ENCODE results near the gene COL5A1.
"Not testable (repeated sequence)": the region's sequence is repeated elsewhere in the genome, so short reads cannot be mapped to it uniquely, and the experiment has no call there.

COL5A1 gene

GRCh38 chr9:134658378-134658955 is 16.9 kb downstream of the COL5A1 start:
- no peak for DNase-seq

DNA sequence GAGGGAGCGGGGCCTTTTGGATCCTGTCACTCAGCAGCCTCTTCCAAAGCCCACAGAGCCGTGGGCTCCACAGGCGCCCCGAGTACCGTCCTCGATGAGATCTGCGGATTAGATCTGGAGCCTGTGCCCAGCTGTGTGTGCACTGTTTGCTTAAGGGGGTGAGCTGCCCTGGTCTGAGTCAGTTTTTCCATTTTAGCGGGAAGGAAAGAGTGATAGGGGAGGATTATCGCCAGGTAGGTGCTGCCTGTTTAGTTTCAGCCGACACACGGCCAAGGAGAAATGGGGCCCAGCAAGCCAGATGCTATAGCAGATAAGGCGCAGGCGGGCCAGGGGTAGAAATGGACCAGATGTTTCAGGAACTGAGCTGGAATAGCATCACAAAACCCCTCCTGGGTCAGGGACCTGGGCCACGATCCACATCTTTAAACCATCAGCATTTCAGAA is 18.1 kb downstream of the COL5A1 start:
- DNase-seq = no peak

DNA sequence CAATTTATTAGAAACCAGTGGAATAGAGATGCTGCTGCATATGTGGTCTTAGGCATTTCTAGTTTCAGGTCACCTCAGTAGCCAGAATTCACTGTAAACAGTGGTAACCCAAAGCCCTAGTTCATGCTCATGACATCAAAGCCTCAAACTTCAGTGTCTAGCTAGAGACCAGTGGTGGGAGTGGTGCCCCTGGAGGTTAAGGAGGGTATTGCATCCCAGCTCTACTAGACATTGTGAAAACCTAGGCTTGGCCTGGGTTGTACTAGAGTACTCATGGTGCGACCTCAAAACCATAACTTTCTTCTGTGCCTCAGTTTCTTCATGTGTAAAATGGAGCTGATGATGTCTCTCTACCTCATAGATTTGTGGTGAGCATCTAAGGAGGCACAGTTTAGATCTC is 18.8 kb downstream of the COL5A1 start:
- no peak for DNase-seq

DNA sequence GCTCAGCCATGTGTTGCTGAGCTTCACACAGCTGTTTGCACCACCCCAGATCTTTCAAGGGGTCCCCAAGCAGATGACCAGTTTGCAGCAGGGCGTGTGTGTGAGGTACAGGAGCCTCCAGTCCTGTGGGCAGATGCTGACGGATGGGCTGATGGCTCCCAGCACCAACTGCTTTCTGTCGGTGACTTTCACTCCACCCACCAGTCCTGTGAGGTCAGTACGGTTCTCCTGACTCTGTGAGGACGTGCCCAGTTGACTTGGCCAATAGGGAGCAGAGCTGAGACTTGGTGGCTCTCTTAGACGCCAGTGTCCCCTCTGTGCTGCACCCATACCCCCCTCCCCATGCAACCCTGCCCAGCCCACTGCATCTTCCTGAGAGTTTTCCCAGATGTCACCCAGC is 19.7 kb downstream of the COL5A1 start:
- DNase-seq = no peak

GRCh38 chr9:134661791-134662142 is 20.2 kb downstream of the COL5A1 start:
- no peak for DNase-seq

- DNase-seq = no peak
Observed at GRCh38 chr9:134662143-134662876, 20.7 kb downstream of the COL5A1 start.

DNA sequence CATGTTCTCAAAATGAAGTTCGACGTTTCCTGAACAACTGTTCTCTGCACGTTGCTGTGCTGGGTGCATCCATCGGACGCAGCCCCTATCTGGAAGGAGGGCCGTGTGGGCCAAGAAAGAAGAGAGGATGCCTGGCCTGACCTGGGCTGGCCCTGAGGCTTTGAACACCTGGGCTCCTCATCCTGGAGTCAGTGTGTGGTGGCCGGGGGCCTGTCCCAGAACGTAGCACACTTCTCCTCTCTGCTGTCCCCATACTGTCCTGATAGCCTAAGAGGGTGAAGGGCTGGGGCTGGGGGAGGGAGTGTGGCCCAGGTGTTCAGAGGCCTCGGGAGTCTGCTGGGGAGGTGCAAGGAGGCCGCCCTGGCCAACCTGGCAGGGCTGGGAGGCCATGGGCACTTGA is 21.5 kb downstream of the COL5A1 start:
- no peak for DNase-seq

DNA sequence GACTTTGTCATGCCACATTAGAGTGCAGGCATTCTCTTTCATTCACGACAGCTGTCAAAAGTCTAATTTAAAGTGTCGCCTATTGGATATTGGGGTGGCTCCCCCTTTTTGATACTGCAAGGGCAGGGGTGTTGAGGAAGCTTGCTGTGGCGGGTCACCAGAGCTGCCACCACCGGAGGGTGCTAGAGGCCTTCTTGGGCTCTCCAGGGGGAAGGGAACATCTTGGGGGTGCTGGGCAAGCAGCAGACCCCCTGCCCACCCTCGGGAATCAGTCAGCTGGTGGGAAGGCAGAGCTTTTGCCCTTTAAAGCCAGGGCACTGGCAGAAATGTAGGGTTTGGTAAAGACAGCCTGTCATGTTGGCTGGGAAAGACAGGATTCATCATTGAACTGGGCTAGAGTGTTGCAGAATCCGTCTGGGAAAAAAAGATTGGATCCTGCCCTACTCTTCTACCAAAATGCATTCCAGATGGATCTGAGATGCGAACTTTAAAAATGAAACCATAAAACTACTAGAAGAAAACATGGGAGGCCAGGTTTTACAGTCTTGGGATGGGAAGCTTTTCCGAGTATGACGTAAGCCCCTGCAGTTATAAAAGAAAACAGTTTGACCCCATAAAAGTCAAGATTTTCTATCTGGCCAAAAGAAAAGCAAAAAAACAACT is 22.3 kb downstream of the COL5A1 start:
- DNase-seq = no peak

DNA sequence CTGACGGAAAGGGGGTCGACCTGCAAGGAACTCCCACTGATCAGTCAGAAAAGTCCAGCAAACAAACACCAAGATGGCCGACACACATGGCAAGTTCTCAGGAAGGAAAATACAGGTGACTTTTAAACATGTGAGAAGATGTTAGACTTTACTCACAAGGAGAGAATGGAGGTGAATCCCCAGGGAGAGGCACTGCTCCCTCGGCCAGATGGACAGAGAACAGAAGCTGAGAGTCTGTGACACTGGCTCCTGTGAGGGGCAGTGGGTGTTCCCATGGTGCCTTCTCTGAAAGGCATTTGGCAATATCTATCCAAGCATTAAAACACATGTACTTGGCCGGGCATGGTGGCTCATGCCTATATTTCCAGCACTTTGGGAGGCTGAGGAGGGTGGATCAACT is 22.8 kb downstream of the COL5A1 start:
- DNase-seq = no peak

- DNase-seq = no peak
Observed at GRCh38 chr9:134666208-134666607, 24.6 kb downstream of the COL5A1 start.

DNA sequence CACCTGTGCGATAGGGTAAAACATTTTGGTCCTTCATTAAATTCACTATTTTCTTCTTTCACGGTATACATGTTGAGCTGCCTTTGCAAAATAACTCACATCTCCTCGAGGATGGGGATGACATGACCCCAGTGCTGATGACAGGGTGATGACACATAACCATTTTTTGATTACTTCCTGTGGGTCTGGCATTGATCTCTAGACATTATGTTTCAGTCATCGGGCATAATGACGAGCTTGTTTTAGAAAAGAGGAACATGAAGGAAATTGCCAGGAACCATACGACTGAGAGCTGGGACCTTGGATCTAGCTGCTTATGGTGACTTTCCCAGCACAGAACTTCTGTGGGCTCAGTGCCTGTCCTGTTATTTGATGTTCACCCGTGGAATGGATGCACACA is 25.2 kb downstream of the COL5A1 start:
- DNase-seq = no peak

DNA sequence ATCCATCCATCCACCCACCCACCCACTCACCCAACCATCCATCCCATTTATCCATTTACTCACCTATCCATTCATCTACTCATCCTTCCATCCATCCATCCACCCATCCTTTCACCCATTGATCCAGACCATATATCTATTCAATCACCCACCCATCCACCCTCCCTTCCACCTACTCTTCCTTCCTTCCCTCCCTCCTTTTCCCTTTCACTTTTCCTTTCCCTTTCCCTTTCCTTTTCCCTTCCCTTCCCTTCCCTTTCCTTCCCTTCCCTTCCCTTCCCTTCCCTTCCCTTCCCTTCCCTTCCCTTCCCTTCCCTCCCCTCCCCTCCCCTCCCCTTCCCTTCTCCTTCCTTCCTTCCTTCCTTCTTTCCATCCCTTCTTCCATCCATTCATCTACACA is 27.4 kb downstream of the COL5A1 start:
- DNase-seq = not testable (repeated sequence)

DNA sequence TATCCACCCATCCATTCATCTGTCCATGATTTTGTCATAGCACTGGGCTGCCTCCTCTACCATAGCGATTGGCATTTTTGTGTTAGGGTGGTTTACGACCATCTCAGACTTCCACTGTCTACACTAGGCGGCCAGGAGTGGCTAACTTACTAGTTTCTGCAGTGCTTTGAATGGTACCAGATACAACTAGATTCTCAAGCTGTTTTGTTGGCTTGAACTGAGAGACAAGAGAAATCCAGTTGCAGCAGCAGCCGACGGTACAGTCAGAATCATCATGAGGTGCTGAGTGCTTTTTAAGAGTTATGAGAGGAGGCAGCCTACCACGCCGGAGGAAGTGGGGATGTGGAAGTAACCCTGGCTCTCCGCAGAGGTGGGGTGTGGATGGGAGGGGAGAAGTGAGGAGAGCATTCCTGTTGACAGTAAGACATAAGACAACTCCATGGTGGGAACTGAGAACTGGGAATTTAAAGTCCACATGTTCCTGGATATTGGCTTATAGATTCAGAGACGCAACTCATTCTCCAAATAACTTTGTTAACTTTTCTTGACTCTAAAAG is 27.9 kb downstream of the COL5A1 start:
- DNase-seq = no peak

DNA sequence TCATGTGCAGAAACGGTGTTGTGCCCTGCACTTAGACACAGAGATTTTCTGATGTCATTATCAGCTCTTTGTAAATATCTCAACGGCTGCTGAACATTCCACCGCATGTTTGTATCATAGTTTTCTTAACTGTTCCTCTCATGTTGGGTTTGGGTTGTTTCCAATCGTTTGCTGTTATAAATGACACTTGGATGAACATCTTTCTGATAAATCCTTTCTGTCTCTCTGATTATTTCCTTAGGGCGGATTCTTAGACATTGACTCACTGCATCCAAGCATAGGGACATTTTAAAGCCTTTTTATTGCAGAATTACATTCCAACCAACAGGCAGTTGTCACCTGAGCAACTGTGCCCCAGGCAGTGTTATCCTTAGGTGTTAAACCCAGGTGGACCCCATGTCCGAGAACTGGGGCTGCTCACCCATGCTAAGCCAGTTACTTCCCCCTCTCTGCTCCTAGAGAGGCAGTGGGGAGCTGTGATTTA is 28.5 kb downstream of the COL5A1 start:
- DNase-seq = no peak

- DNase-seq = no peak
Observed at GRCh38 chr9:134670851-134671281, 29.3 kb downstream of the COL5A1 start.

GRCh38 chr9:134671341-134672113 is 29.9 kb downstream of the COL5A1 start:
- DNase-seq = no peak

- DNase-seq = no peak
Observed at GRCh38 chr9:134676361-134676760, 34.8 kb downstream of the COL5A1 start.

- DNase-seq = no peak
Observed at GRCh38 chr9:134676886-134677285, 35.3 kb downstream of the COL5A1 start.

DNA sequence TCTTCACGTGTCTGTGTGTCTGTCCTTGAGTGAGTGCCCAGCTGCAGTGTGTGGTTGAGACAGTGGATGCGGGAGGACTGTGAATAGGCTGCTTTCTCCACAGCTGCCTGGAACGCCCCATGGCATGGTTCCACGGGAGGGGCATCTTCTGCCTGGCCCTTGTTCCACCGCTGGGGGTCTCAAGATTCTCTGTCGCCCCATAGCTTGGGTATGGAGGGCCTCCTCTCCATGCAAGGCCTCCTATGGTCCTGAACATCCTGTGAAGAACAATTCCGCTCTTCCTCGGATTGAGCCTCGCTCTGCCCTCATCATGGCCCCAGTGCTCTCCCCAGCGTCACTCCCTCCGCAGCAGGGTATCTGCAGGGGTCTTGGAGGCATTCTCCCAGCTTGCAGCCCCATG is 36.1 kb downstream of the COL5A1 start:
- no peak for DNase-seq

- no peak for DNase-seq
Observed at GRCh38 chr9:134678206-134678605, 36.6 kb downstream of the COL5A1 start.

- no peak for DNase-seq
Observed at GRCh38 chr9:134678666-134679443, 37.3 kb downstream of the COL5A1 start.

Data from NCI-H1436 treated with DMSO at 0.1 percent for 48 hours (cell line).